KMS-11 (cell line): ENCODE data around the gene MT4.

Experiments used
- H2AFZ ChIP-seq: fragments of 200-600 bp; sonication (generic); 2 replicates; pipeline ENCODE4 v1.6.1; 2016; ENCODE audit warnings: antibody characterized with exemption, mixed run types, low read depth
- H3K27ac ChIP-seq: fragments of 200-600 bp; sonication (generic); 2 replicates; pipeline ENCODE4 v1.6.1; 2016; ENCODE audit warnings: mild to moderate bottlenecking, mixed run types
- H3K27me3 ChIP-seq: fragments of 200-600 bp; sonication (generic); 2 replicates; pipeline ENCODE4 v1.6.1; 2017; ENCODE audit warnings: mild to moderate bottlenecking, low read depth, mixed run types, moderate library complexity; ENCODE audit not compliant: insufficient read depth
- H3K36me3 ChIP-seq: fragments of 200-600 bp; sonication (generic); 2 replicates; pipeline ENCODE4 v1.6.1; 2017; ENCODE audit warnings: mild to moderate bottlenecking, mixed run types; ENCODE audit not compliant: insufficient read depth
- H3K4me1 ChIP-seq: fragments of 200-600 bp; sonication (generic); 2 replicates; pipeline ENCODE4 v1.6.1; 2016; ENCODE audit warnings: mild to moderate bottlenecking, low read depth, mixed run types; ENCODE audit not compliant: poor library complexity, severe bottlenecking
- H3K4me2 ChIP-seq: fragments of 200-600 bp; sonication (generic); 2 replicates; pipeline ENCODE4 v1.7.0; 2016; ENCODE audit warnings: mild to moderate bottlenecking, mixed run types
- H3K4me3 ChIP-seq: fragments of 200-600 bp; sonication (generic); IDR thresholded peaks from 2 replicates; pipeline ENCODE4 v1.6.1; 2017; ENCODE audit warnings: low read depth, low read length, mixed read lengths; ENCODE audit not compliant: insufficient read depth
- H3K79me2 ChIP-seq: fragments of 200-600 bp; sonication (generic); 2 replicates; pipeline ENCODE4 v1.6.1; 2016; ENCODE audit warnings: low read depth, mixed run types; ENCODE audit not compliant: insufficient read depth
- H3K9ac ChIP-seq: fragments of 200-600 bp; sonication (generic); 2 replicates; pipeline ENCODE4 v1.6.1; 2016; ENCODE audit warnings: mild to moderate bottlenecking, mixed run types
- H4K20me1 ChIP-seq: fragments of 200-600 bp; sonication (generic); 2 replicates; pipeline ENCODE4 v1.6.1; 2016; ENCODE audit warnings: mild to moderate bottlenecking, mixed run types; ENCODE audit not compliant: insufficient read depth
- CTCF ChIP-seq: fragments of 200-600 bp; sonication (generic); conservative IDR thresholded peaks from 2 replicates; pipeline ENCODE4 v1.6.1; 2017; ENCODE audit warnings: low read depth, mild to moderate bottlenecking, antibody characterized with exemption, low read length, moderate library complexity, mixed read lengths

Gene MT4

GRCh38 chr16:56606071-56606475 is 41.2 kb downstream of the MT4 start:
- no peaks in the 10 kb centered on the region for H4K20me1 ChIP-seq
- no peak overlapping the region for H3K27ac ChIP-seq
- no peak overlapping the region for H3K9ac ChIP-seq
- peaks cover 16% of the 10 kb centered on the region for H3K4me1 ChIP-seq
- H3K27me3 ChIP-seq, result peaks cover 10% of the 10 kb centered on the region; the same call in 1 of the 2 replicates
- H2AFZ ChIP-seq, result no peak overlapping the region
- no peak overlapping the region for H3K4me2 ChIP-seq
- TF ChIP-seq CTCF, result no peak
- no peaks in the 10 kb centered on the region for H3K79me2 ChIP-seq
- no peaks in the 10 kb centered on the region for H3K36me3 ChIP-seq
- H3K4me3 ChIP-seq, result no peak overlapping the region

- Histone ChIP-seq H3K4me3 (no peak overlapping the region), H3K79me2 (no peaks in the 10 kb centered on the region), H4K20me1 (no peaks in the 10 kb centered on the region), H3K36me3 (no peaks in the 10 kb centered on the region), H3K4me1 (peaks cover 16% of the 10 kb centered on the region), H2AFZ (no peak overlapping the region), H3K27ac (no peak overlapping the region), H3K27me3 (peaks cover 10% of the 10 kb centered on the region; the same call in 1 of the 2 replicates), H3K4me2 (no peak overlapping the region), H3K9ac (no peak overlapping the region)
- no peak for TF ChIP-seq CTCF
Observed at GRCh38 chr16:56606476-56607108, 41.7 kb downstream of the MT4 start.

GRCh38 chr16:56607109-56607618 is 42.3 kb downstream of the MT4 start:
- Histone ChIP-seq H3K27ac (no peak overlapping the region), H2AFZ (no peak overlapping the region), H3K27me3 (peaks cover 10% of the 10 kb centered on the region; the same call in 1 of the 2 replicates), H3K4me3 (no peak overlapping the region), H3K9ac (no peak overlapping the region), H3K4me1 (peaks cover 16% of the 10 kb centered on the region), H3K36me3 (no peaks in the 10 kb centered on the region), H3K79me2 (no peaks in the 10 kb centered on the region), H3K4me2 (no peak overlapping the region), H4K20me1 (no peaks in the 10 kb centered on the region)
- TF ChIP-seq CTCF, result no peak

GRCh38 chr16:56607675-56608042 is 42.8 kb downstream of the MT4 start:
- TF ChIP-seq CTCF, result no peak
- Histone ChIP-seq H4K20me1 (no peaks in the 10 kb centered on the region), H3K4me2 (no peak overlapping the region), H3K27me3 (peaks cover 10% of the 10 kb centered on the region; the same call in 1 of the 2 replicates), H3K4me1 (peaks cover 16% of the 10 kb centered on the region), H3K9ac (no peak overlapping the region), H3K36me3 (no peaks in the 10 kb centered on the region), H3K4me3 (no peak overlapping the region), H3K79me2 (no peaks in the 10 kb centered on the region), H3K27ac (no peak overlapping the region), H2AFZ (peak overlapping the region; percentile 79; the same call in 1 of the 2 replicates)
